ENCODE data around the gene MYL9.
"Not testable (repeated sequence)": the region's sequence is repeated elsewhere in the genome, so short reads cannot be mapped to it uniquely, and the experiment has no call there.

The MYL9 gene

DNA sequence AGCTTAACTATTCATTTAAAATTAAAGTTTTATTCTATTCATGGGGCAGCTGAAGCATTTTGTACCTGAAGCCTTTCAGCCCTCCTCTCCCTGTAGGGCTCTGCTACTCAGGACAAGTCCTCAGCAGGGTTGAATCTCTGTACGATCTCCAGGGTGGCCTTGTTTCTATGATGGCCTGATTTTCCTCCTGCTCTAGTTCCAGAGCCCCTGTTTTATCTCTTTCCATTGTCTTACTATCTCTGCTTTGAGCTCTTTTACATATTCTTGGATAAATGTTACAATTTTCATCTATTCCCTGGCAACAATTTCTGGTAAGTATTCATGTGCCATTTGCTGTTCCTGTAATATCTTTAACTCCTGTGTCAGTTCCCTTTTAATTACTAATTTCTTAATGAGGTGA, 19.8 kb upstream of the MYL9 start:
- Histone ChIP-seq H3K27me3 (ENCODE audit: insufficient read depth, low read length, poor library complexity) (no peaks in the 10 kb centered on the region), H3K36me3 (ENCODE audit: insufficient read depth, low read length) (peaks cover 26% of the 10 kb centered on the region), H3K4me1 (ENCODE audit: insufficient read depth, low read length) (no peaks in the 10 kb centered on the region), H4K20me1 (ENCODE audit: insufficient read depth, low read length) (no peaks in the 10 kb centered on the region), H3K27ac (ENCODE audit: low read length) (no peak overlapping the region), H3K9ac (ENCODE audit: low read depth, low read length) (no peak overlapping the region), H3K9me3 (ENCODE audit: insufficient read depth, low read length, severe bottlenecking) (no peaks in the 10 kb centered on the region), H3K4me3 (ENCODE audit: low read depth in 1 of 2, low read length in 2 of 2) (no peak overlapping the region), H3K79me2 (ENCODE audit: insufficient read depth, low read length) (no peaks in the 10 kb centered on the region), H3K4me2 (ENCODE audit: insufficient read depth, low read length) (no peak overlapping the region), H2AFZ (ENCODE audit: low read depth, low read length) (no peak overlapping the region)
- ATAC-seq (ENCODE audit: insufficient read depth, low read depth) = no peak
- no peak for TF ChIP-seq CTCF (IDR thresholded peaks at IDR 0.05; ENCODE audit: borderline replicate concordance, extremely low read depth, low read length, poor library complexity, severe bottlenecking)
- no peak for DNase-seq

DNA sequence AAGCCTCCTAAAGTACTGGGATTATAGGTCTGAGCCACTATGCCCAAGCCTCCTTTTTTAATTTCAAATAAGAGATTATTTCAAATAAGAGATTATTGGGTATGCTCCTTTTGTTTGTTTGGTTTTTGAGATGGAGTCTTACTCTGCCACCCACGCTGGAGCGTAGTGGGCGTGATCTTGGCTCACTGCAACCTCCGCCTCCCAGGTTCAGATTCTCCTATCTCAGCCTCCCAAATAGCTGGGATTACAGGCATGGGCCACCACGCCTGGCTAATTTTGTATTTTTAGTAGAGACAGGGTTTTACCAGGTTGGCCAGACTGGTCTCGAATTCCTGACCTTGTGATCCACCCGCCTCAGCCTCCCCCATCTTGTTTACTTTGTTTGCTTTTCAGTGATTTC, 18.9 kb upstream of the MYL9 start:
- H3K79me2 ChIP-seq (ENCODE audit: insufficient read depth, low read length); DNase-seq; H3K9me3 ChIP-seq (ENCODE audit: insufficient read depth, low read length, severe bottlenecking); H3K4me1 ChIP-seq (ENCODE audit: insufficient read depth, low read length); H3K27me3 ChIP-seq (ENCODE audit: insufficient read depth, low read length, poor library complexity); H3K4me3 ChIP-seq (ENCODE audit: low read depth in 1 of 2, low read length in 2 of 2); H3K4me2 ChIP-seq (ENCODE audit: insufficient read depth, low read length); H2AFZ ChIP-seq (ENCODE audit: low read depth, low read length); H3K9ac ChIP-seq (ENCODE audit: low read depth, low read length); ATAC-seq (ENCODE audit: insufficient read depth, low read depth); H3K27ac ChIP-seq (ENCODE audit: low read length); H4K20me1 ChIP-seq (ENCODE audit: insufficient read depth, low read length): not testable (repeated sequence)
- H3K36me3 ChIP-seq (ENCODE audit: insufficient read depth, low read length) = peaks cover 35% of the 10 kb centered on the region

DNA sequence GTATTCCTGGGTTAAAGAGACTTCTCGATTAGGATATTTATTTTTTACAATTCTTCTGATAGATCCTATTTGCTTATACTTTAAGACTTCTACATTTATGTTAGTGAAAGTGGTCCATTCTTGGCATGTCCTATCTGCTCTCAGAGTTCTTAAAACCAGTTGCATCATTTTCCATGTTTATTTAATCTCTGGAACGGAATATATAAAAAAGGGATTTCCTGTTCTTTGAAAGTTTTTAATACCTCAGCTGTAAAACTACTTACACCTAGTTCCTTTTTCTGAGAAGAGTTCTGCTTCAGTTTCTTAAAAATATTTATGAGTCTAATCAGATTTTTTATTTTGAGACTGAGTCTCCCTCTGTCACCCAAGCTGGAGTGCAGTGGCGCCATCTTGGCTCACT, 18.0 kb upstream of the MYL9 start:
- no peak overlapping the region for H3K27ac ChIP-seq (ENCODE audit: low read length)
- no peaks in the 10 kb centered on the region for H3K79me2 ChIP-seq (ENCODE audit: insufficient read depth, low read length)
- no peaks in the 10 kb centered on the region for H4K20me1 ChIP-seq (ENCODE audit: insufficient read depth, low read length)
- peaks cover 38% of the 10 kb centered on the region for H3K36me3 ChIP-seq (ENCODE audit: insufficient read depth, low read length)
- no peaks in the 10 kb centered on the region for H3K9me3 ChIP-seq (ENCODE audit: insufficient read depth, low read length, severe bottlenecking)
- ATAC-seq (ENCODE audit: insufficient read depth, low read depth) (no peak), DNase-seq (no peak)
- no peak overlapping the region for H2AFZ ChIP-seq (ENCODE audit: low read depth, low read length)
- no peak for TF ChIP-seq CTCF (IDR thresholded peaks at IDR 0.05; ENCODE audit: borderline replicate concordance, extremely low read depth, low read length, poor library complexity, severe bottlenecking)
- no peak for TF ChIP-seq EZH2 (IDR thresholded peaks at IDR 0.05; ENCODE audit: borderline replicate concordance, low read depth, low read length, severe bottlenecking)
- H3K4me1 ChIP-seq (ENCODE audit: insufficient read depth, low read length) = no peaks in the 10 kb centered on the region
- H3K4me2 ChIP-seq (ENCODE audit: insufficient read depth, low read length) = no peak overlapping the region
- no peaks in the 10 kb centered on the region for H3K27me3 ChIP-seq (ENCODE audit: insufficient read depth, low read length, poor library complexity)
- no peak overlapping the region for H3K4me3 ChIP-seq (ENCODE audit: low read depth in 1 of 2, low read length in 2 of 2)
- no peak overlapping the region for H3K9ac ChIP-seq (ENCODE audit: low read depth, low read length)

DNA sequence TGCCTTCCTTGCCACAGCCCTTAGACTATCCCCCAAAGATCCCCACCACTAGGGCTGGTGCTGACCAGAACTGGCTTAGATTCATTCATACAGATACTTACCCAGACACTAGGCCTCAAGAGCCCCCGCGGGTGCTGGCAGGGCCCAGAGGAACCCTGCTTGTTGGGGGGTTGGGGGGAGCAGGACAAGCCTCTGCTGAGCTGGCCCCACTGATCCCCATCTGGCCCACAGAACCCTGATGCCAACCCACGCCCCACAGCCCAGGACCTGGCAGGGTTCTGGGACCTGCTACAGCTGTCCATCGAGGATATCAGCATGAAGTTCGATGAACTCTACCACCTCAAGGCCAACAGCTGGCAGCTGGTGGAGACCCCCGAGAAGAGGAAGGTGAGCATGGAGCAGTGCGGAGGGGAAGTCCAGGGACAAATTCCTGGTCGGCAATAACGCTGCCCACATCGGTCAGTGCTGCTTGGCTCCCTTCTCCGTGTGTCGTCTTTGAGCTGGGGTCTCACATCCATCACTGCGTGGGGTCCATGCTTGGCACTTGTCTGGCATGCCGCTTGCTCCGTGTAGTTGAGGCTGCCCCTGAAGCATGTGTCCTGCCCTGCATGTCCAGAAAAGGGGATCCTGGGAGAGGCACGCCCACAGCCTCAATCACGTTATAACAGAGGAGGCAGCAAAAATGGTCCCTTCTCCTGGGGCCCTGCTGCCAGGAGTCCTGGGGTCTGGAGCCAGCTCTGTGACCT, 15.5 kb upstream of the MYL9 start:
- no peaks in the 10 kb centered on the region for H4K20me1 ChIP-seq (ENCODE audit: insufficient read depth, low read length)
- H2AFZ ChIP-seq (ENCODE audit: low read depth, low read length) = no peak overlapping the region
- no peaks in the 10 kb centered on the region for H3K9me3 ChIP-seq (ENCODE audit: insufficient read depth, low read length, severe bottlenecking)
- H3K79me2 ChIP-seq (ENCODE audit: insufficient read depth, low read length) = no peaks in the 10 kb centered on the region
- DNase-seq = no peak
- H3K4me1 ChIP-seq (ENCODE audit: insufficient read depth, low read length) = no peaks in the 10 kb centered on the region
- no peaks in the 10 kb centered on the region for H3K27me3 ChIP-seq (ENCODE audit: insufficient read depth, low read length, poor library complexity)
- no peak overlapping the region for H3K4me3 ChIP-seq (ENCODE audit: low read depth in 1 of 2, low read length in 2 of 2)
- peaks cover 38% of the 10 kb centered on the region for H3K36me3 ChIP-seq (ENCODE audit: insufficient read depth, low read length)
- H3K27ac ChIP-seq (ENCODE audit: low read length) = no peak overlapping the region
- ATAC-seq (ENCODE audit: insufficient read depth, low read depth) = no peak
- no peak overlapping the region for H3K9ac ChIP-seq (ENCODE audit: low read depth, low read length)
- H3K4me2 ChIP-seq (ENCODE audit: insufficient read depth, low read length) = no peak overlapping the region
- no peak for TF ChIP-seq CTCF (IDR thresholded peaks at IDR 0.05; ENCODE audit: borderline replicate concordance, extremely low read depth, low read length, poor library complexity, severe bottlenecking)
- no peak for TF ChIP-seq EZH2 (IDR thresholded peaks at IDR 0.05; ENCODE audit: borderline replicate concordance, low read depth, low read length, severe bottlenecking)
